ENCODE results near the gene P4HA2. TPM values are rescaled to one million over a fixed set of nuclear protein-coding genes. Genes with fewer than 3 reads are reported as not detected.

Gene P4HA2
- total RNA-seq, 2 experiments from 2014 or later = not detected

- POLR2A ChIA-PET = no interaction called here
- Mint-ChIP-seq H3K9me3 (no peaks in the 10 kb centered on the region), H3K27ac (no peak within 1 kb of the TSS), H3K27me3 (peaks cover 26% of the 10 kb centered on the region), H3K4me1 (ENCODE audit: low read depth) (peaks cover 4% of the 10 kb centered on the region), H3K36me3 (ENCODE audit: low read depth) (no peaks in the 10 kb centered on the region), H3K4me3 (no peak within 1 kb of the TSS)
- TF ChIP-seq, protein P1, sequence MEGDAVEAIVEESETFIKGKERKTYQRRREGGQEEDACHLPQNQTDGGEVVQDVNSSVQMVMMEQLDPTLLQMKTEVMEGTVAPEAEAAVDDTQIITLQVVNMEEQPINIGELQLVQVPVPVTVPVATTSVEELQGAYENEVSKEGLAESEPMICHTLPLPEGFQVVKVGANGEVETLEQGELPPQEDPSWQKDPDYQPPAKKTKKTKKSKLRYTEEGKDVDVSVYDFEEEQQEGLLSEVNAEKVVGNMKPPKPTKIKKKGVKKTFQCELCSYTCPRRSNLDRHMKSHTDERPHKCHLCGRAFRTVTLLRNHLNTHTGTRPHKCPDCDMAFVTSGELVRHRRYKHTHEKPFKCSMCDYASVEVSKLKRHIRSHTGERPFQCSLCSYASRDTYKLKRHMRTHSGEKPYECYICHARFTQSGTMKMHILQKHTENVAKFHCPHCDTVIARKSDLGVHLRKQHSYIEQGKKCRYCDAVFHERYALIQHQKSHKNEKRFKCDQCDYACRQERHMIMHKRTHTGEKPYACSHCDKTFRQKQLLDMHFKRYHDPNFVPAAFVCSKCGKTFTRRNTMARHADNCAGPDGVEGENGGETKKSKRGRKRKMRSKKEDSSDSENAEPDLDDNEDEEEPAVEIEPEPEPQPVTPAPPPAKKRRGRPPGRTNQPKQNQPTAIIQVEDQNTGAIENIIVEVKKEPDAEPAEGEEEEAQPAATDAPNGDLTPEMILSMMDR (IDR thresholded peaks at IDR 0.05) = no peak
- peaks cover 0 to 7% of the 10 kb centered on the region in 2 experiments for H3K9me3 ChIP-seq (ENCODE audit: control insufficient read depth in 1 of 2, insufficient read depth in 1 of 2, low read length in 2 of 2)
- intact Hi-C loops (cut with DNase I, micrococcal nuclease) = no loop called here
- DNase-seq (no peak), ATAC-seq (ENCODE audit: poor library complexity) (no peak)
- H3K4me1 ChIP-seq (ENCODE audit: insufficient read depth, low read length) = peaks cover 4% of the 10 kb centered on the region
- no peak within 1 kb of the TSS for H3K4me3 ChIP-seq (ENCODE audit: low read length)
- no peak within 1 kb of the TSS for H3K27ac ChIP-seq (ENCODE audit: low read depth in 1 of 2, low read length in 2 of 2)
- CTCF ChIA-PET = no interaction called here
- H3K27me3 ChIP-seq (ENCODE audit: control insufficient read depth in 1 of 2, insufficient read depth in 2 of 2, low read length in 2 of 2) = peaks cover 19 to 26% of the 10 kb centered on the region in 2 experiments
- no peaks in the 10 kb centered on the region for H3K36me3 ChIP-seq (ENCODE audit: insufficient read depth, low read length)
Observed at GRCh38 chr5:132257131-132258101, 29.8 kb upstream of the P4HA2 start, which contains the start of gene PDLIM4. TSS of gene PDLIM4 (plus strand) at chr5:132257696. CDS start at chr5:132257735, 39 bp downstream.

DNA sequence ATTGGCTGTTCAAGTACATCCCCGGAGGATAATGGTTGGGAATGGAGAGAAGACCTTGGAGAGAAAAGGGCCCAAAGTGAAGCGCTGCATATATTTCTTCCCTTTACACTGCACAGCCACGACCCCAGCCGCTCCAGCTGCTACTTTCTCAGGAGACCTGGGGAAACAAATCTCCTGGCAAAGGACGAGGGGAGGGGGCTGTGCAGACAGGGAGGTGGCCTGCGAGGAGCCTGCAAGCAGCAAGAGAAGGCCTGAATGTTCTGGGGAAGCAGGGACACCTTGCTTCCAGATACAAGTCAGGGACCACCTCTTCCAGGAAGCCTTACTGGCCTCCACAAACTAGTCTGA, 29.1 kb upstream of the P4HA2 start:
- no peak overlapping the region for H3K4me3 ChIP-seq (ENCODE audit: low read length)
- Mint-ChIP-seq H3K4me3 (no peak overlapping the region), H3K4me1 (ENCODE audit: low read depth) (peaks cover 4% of the 10 kb centered on the region), H3K9me3 (no peaks in the 10 kb centered on the region), H3K27me3 (peaks cover 26% of the 10 kb centered on the region), H3K27ac (no peak overlapping the region), H3K36me3 (ENCODE audit: low read depth) (no peaks in the 10 kb centered on the region)
- TF ChIP-seq, protein P1 (IDR thresholded peaks at IDR 0.05) = no peak
- no peak for ATAC-seq (ENCODE audit: poor library complexity)
- peaks cover 19 to 26% of the 10 kb centered on the region in 2 experiments for H3K27me3 ChIP-seq (ENCODE audit: control insufficient read depth in 1 of 2, insufficient read depth in 2 of 2, low read length in 2 of 2)
- peaks cover 4% of the 10 kb centered on the region for H3K4me1 ChIP-seq (ENCODE audit: insufficient read depth, low read length)
- H3K9me3 ChIP-seq (ENCODE audit: control insufficient read depth in 1 of 2, insufficient read depth in 1 of 2, low read length in 2 of 2) = peaks cover 0 to 7% of the 10 kb centered on the region in 2 experiments
- DNase-seq = no peak
- POLR2A ChIA-PET = no interaction called here
- H3K27ac ChIP-seq (ENCODE audit: low read depth in 1 of 2, low read length in 2 of 2) = no peak overlapping the region
- intact Hi-C loops (cut with DNase I, micrococcal nuclease) = no loop called here
- CTCF ChIA-PET = no interaction called here
- no peaks in the 10 kb centered on the region for H3K36me3 ChIP-seq (ENCODE audit: insufficient read depth, low read length)

DNA sequence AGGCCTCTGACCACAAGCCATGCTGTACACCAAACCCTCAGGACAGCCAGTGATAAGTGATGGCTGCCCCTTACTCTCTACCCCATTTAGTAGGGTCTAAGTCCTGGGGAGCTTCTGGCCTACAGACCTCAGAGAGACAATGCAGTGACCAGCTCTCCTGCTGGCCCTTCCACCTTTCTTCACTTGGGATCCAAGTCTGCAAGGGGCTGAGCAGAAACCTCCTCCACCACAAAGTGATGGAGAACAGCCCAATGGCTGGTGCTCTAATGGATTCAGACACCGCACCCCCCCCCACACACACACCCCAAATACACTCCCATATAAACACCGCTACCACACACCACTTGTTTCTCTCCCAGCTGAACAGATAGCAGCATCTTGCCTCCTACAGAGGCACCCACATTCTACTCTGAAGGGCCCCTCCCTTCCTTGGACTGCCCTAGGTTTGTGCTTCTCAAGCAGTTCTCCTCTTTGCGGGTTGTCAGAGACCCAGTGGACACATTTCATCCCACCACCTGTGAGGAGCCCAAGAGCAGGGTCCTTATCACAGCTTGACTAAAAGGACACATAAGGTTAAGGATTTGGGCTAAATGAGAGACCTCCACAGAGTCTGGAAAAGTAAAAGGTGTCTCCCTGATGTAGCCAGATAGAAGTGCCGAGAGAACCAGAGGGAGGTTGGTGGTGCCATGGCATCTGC, 28.6 kb upstream of the P4HA2 start:
- Mint-ChIP-seq H3K27me3 (peaks cover 26% of the 10 kb centered on the region), H3K4me3 (no peak overlapping the region), H3K9me3 (no peaks in the 10 kb centered on the region), H3K36me3 (ENCODE audit: low read depth) (no peaks in the 10 kb centered on the region), H3K4me1 (ENCODE audit: low read depth) (peaks cover 4% of the 10 kb centered on the region), H3K27ac (no peak overlapping the region)
- ChIA-PET POLR2A (no interaction called here), CTCF (no interaction called here)
- H3K4me3 ChIP-seq (ENCODE audit: low read length) = no peak overlapping the region
- H3K27ac ChIP-seq (ENCODE audit: low read depth in 1 of 2, low read length in 2 of 2) = no peak overlapping the region
- DNase-seq = no peak
- H3K27me3 ChIP-seq (ENCODE audit: control insufficient read depth in 1 of 2, insufficient read depth in 2 of 2, low read length in 2 of 2) = peaks cover 19 to 26% of the 10 kb centered on the region in 2 experiments
- no peaks in the 10 kb centered on the region for H3K36me3 ChIP-seq (ENCODE audit: insufficient read depth, low read length)
- ATAC-seq (ENCODE audit: poor library complexity) = no peak
- TF ChIP-seq, protein P1 (IDR thresholded peaks at IDR 0.05) = no peak
- H3K4me1 ChIP-seq (ENCODE audit: insufficient read depth, low read length) = peaks cover 4% of the 10 kb centered on the region
- peaks cover 0 to 7% of the 10 kb centered on the region in 2 experiments for H3K9me3 ChIP-seq (ENCODE audit: control insufficient read depth in 1 of 2, insufficient read depth in 1 of 2, low read length in 2 of 2)
- intact Hi-C loops (cut with DNase I, micrococcal nuclease) = no loop called here
